Stomach (tissue), 9 donors: ENCODE results near the gene CKMT1A. TPM values are rescaled to one million over a fixed set of nuclear protein-coding genes. Genes with fewer than 3 reads are reported as not detected.
"Not testable (repeated sequence)": the region's sequence is repeated elsewhere in the genome, so short reads cannot be mapped to it uniquely, and the experiment has no call there.

Experiments used
- DNase-seq, 2 donors: peaks; one replicate each; pipeline versions ENCODE4 v3.0.0 to v3.0.0-alpha.2; 2013 to 2019
- H3K27ac ChIP-seq, 5 donors: fragments of 200-600 bp in 4 of 5; sonication (generic) in 4 of 5; one replicate each; pipeline ENCODE4 v1.5.1; 2013 to 2019; ENCODE audit warnings: mild to moderate bottlenecking in 1 of 5, moderate library complexity in 1 of 5
- H3K27me3 ChIP-seq, 3 donors: fragments of 200-600 bp; sonication (generic); one replicate each; pipeline ENCODE4 v1.5.1; 2017 to 2019; ENCODE audit warnings: mixed run types in 1 of 3
- H3K36me3 ChIP-seq, 4 donors: fragments of 200-600 bp; sonication (generic); 1 replicate in 3 of 4; 2 replicates in 1 of 4; pipeline ENCODE4 v1.5.1; 2016 to 2019
- H3K4me1 ChIP-seq, 4 donors: fragments of 200-600 bp; sonication (generic); one replicate each; pipeline ENCODE4 v1.5.1; 2016 to 2019
- H3K4me3 ChIP-seq, 4 donors: fragments of 200-600 bp; sonication (generic) in 3 of 4; one replicate each; pipeline ENCODE4 v1.5.1; 2016 to 2019; ENCODE audit warnings: mild to moderate bottlenecking in 1 of 4
- H3K9me3 ChIP-seq, 4 donors: fragments of 200-600 bp; sonication (generic); one replicate each; pipeline ENCODE4 v1.5.1; 2016 to 2019
- EP300 ChIP-seq: sonication (generic); formaldehyde crosslinking; IDR thresholded peaks from one replicate; pipeline ENCODE4 v1.6.1; 2017; ENCODE audit warnings: antibody characterized with exemption
- POLR2A ChIP-seq, 4 donors: fragments of 450-650 bp; IDR thresholded peaks; one replicate each; pipeline ENCODE4 v1.6.1; 2016; ENCODE audit warnings: antibody characterized with exemption in 4 of 4, control low read depth in 2 of 4, mild to moderate bottlenecking in 1 of 4, moderate library complexity in 1 of 4
- POLR2AphosphoS5 ChIP-seq, 3 donors: sonication (generic); formaldehyde crosslinking; IDR thresholded peaks; one replicate each; pipeline ENCODE4 v1.6.1; 2016; ENCODE audit warnings: antibody characterized with exemption in 3 of 3
- WGBS, 5 donors: extraction: QIAGEN DNeasy Blood & Tissue Kit in 3 of 5; methylation state at CpG; one replicate each; pipeline versions ENCODE4 v1.1.5 to v1.1.7; 2013 to 2018; 5-methylcytosine and 5-hydroxymethylcytosine counted together
- intact Hi-C: fragments of 100-400 bp; cut with DNase I; formaldehyde crosslinking; loops from one replicate; pipeline ENCODE4 v1.15.1; 2023; ENCODE audit warnings: low total_unique reads
- polyA plus RNA-seq, 3 donors: library from polyadenylated mRNA; stranded (reverse); fragments of 200-250 nt; gene quantifications; one replicate each; pipeline ENCODE4 v1.2.3, GENCODE V29; 2013
- small RNA-seq, 4 donors: library from RNA; depleted of rRNA; stranded (forward); fragments of <200 nt; gene quantifications; one replicate each; pipeline ENCODE3, GENCODE V24; 2016
- total RNA-seq, 5 donors: library from RNA; depleted of rRNA; stranded (reverse); fragments of >200 nt; gene quantifications; one replicate each; pipeline versions ENCODE4 v1.1.0 to v1.2.3, GENCODE V29; 2014 to 2016
- TF ChIP-seq, protein P1 (sequence below), 7 experiments: fragments of 450-650 bp in 4 of 7; fragments of 200-600 bp in 3 of 7; sonication (generic) in 3 of 7; IDR thresholded peaks; one replicate each; pipeline ENCODE4 v1.5.1; 2016 to 2019; ENCODE audit warnings: antibody characterized with exemption in 7 of 7, control low read depth in 2 of 7, mild to moderate bottlenecking in 1 of 7
- donor health status: healthy with polysubstance abuse.
- donor health status: Bipolar disorder and iron deficiency.
- donor health status: healthy.

Gene CKMT1A
- total and polyA plus RNA-seq, 8 donors = 0.89 to 142 (median 29.1) TPM

- H3K9me3 ChIP-seq = no peaks in the 10 kb centered on the region
- no peak overlapping the region for H3K27ac ChIP-seq
- H3K36me3 ChIP-seq = no peaks in the 10 kb centered on the region
- no peak for DNase-seq
- WGBS, 5 donors = 76 to 88% (median 83%) methylated on average over 6 of the region's 6 CpGs
- no peak for TF ChIP-seq POLR2AphosphoS5 (IDR thresholded peaks at IDR 0.05)
- no peak for TF ChIP-seq EP300
- TF ChIP-seq, protein P1, sequence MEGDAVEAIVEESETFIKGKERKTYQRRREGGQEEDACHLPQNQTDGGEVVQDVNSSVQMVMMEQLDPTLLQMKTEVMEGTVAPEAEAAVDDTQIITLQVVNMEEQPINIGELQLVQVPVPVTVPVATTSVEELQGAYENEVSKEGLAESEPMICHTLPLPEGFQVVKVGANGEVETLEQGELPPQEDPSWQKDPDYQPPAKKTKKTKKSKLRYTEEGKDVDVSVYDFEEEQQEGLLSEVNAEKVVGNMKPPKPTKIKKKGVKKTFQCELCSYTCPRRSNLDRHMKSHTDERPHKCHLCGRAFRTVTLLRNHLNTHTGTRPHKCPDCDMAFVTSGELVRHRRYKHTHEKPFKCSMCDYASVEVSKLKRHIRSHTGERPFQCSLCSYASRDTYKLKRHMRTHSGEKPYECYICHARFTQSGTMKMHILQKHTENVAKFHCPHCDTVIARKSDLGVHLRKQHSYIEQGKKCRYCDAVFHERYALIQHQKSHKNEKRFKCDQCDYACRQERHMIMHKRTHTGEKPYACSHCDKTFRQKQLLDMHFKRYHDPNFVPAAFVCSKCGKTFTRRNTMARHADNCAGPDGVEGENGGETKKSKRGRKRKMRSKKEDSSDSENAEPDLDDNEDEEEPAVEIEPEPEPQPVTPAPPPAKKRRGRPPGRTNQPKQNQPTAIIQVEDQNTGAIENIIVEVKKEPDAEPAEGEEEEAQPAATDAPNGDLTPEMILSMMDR (IDR thresholded peaks at IDR 0.05) = no peak
- TF ChIP-seq POLR2A (IDR thresholded peaks at IDR 0.05) = no peak
- no peaks in the 10 kb centered on the region for H3K27me3 ChIP-seq
- intact Hi-C loops = no loop called here
- no peak overlapping the region for H3K4me3 ChIP-seq
- H3K4me1 ChIP-seq = no peaks in the 10 kb centered on the region
These were observed 41.8 kb downstream of the CKMT1A start for GRCh38 chr15:43735416-43735815.

GRCh38 chr15:43746245-43746902 is 52.7 kb downstream of the CKMT1A start, which contains the start of gene PDIA3:
PDIA3 (plus strand) TSS chr15:43746438; CDS start chr15:43746540, 102 bp downstream.
- H3K27me3 ChIP-seq, H3K9me3 ChIP-seq, H3K36me3 ChIP-seq, intact Hi-C loops: not testable (repeated sequence)
- Histone ChIP-seq H3K27ac (peak within 1 kb of the TSS; percentile 93 to 98 (median 97)), H3K4me1 (peaks cover 31 to 46% (median 42%) of the 10 kb centered on the region in 4 donors), H3K4me3 (peak within 1 kb of the TSS; percentile 55 to 82 (median 74))
- TF ChIP-seq POLR2AphosphoS5 (IDR thresholded peaks at IDR 0.05) = peak; percentile 87 to 97 (median 97)
- peak in 1 of 4 donors; percentile 57 for TF ChIP-seq POLR2A (IDR thresholded peaks at IDR 0.05)
- 0 to 1% (median 0%) methylated on average over 21 to 84 of the region's 84 CpGs for WGBS, 5 donors
- peak; percentile 94 to 98 for DNase-seq

DNA sequence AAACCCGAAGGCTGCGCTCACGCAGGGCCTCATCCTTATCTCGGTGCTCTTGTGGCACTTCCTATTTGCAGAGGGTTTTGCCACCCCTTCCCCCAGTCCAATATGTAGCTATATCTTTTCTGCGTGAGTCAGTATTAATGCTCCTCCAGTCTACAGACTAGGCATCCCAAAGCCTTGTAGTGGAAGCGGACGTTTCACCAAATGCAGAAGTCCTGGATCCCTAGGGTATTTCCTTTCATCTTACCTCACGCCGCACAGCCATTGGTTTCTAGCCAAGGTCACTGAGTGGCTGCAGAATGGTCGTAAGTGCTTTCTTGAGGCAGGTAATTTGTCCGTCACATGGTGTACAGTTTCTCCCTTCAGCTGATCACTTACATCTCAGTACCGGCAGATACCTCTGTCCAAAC is 53.2 kb downstream of the CKMT1A start:
- peak overlapping the region; percentile 93 to 98 (median 97) for H3K27ac ChIP-seq
- 0% methylated on average over 9 to 12 of the region's 12 CpGs for WGBS, 5 donors
- peak in 1 of 3 donors; percentile 8 for TF ChIP-seq POLR2AphosphoS5 (IDR thresholded peaks at IDR 0.05)
- intact Hi-C loops, H3K27me3 ChIP-seq, H3K36me3 ChIP-seq, H3K9me3 ChIP-seq: not testable (repeated sequence)
- peak overlapping the region; percentile 55 to 82 (median 74) for H3K4me3 ChIP-seq
- H3K4me1 ChIP-seq = peaks cover 31 to 52% (median 48%) of the 10 kb centered on the region in 4 donors
- DNase-seq = peak; percentile 26 to 61

GRCh38 chr15:43748376-43748775 is 54.7 kb downstream of the CKMT1A start:
- Histone ChIP-seq H3K4me1 (peaks cover 31 to 66% (median 55%) of the 10 kb centered on the region in 4 donors), H3K27ac (peak overlapping the region in 2 of 5 donors; percentile 10 to 98)

More at GRCh38 chr15:43748376-43748775, 54.7 kb downstream of the CKMT1A start:
- Histone ChIP-seq H3K27me3 (no peaks in the 10 kb centered on the region), H3K9me3 (no peaks in the 10 kb centered on the region), H3K36me3 (peaks cover 0 to 21% (median 15%) of the 10 kb centered on the region in 4 donors), H3K4me3 (peak overlapping the region; percentile 55 to 82 (median 74))
- TF ChIP-seq, protein P1 (IDR thresholded peaks at IDR 0.05) = no peak
- TF ChIP-seq EP300 = no peak
- TF ChIP-seq POLR2AphosphoS5 (IDR thresholded peaks at IDR 0.05) = no peak
- TF ChIP-seq POLR2A (IDR thresholded peaks at IDR 0.05) = no peak
- peak in 1 of 2 donors; percentile 19 for DNase-seq
- WGBS, 5 donors = 22 to 45% (median 42%) methylated on average over 3 of the region's 3 CpGs
- intact Hi-C loops = no loop called here

Small RNA genes lying within 50 kb of the gene (small RNA-seq; reads per million reads assigned to genes)
- gene PDIA3P2 = 0 reads per million in 4 donors
- gene RNU6-353P = 0 reads per million in 4 donors
- 0 reads per million in 4 donors for gene RNU6-354P

Other genes starting within 250 kb of the CKMT1A start
- 10 to 100 TPM; 11.1 to 85.7 (median 26.7) TPM for gene TP53BP1, start 200.7 kb upstream of the CKMT1A start, total RNA-seq
- gene TP53BP1, start 200.7 kb upstream of the CKMT1A start, polyA plus RNA-seq = 1 to 10 TPM; 3.3 to 9.0 (median 3.8) TPM
- 10 to 100 TPM in 1 of 5 donors, 1 to 10 TPM in 4; 4.8 to 10.1 (median 5.9) TPM for gene MAP1A, start 176.3 kb upstream of the CKMT1A start, total RNA-seq
- gene MAP1A, start 176.3 kb upstream of the CKMT1A start, polyA plus RNA-seq = 1 to 10 TPM in 2 of 3 donors, under 1 TPM in 1; 0.61 to 2.2 (median 1.4) TPM
- 100 to 1,000 TPM in 1 of 5 donors, 10 to 100 TPM in 4; 34.1 to 160 (median 69.2) TPM for gene PPIP5K1, start 103.7 kb upstream of the CKMT1A start, total RNA-seq
- 1 to 10 TPM; 4.0 to 8.4 (median 5.0) TPM for gene PPIP5K1, start 103.7 kb upstream of the CKMT1A start, polyA plus RNA-seq
- gene CKMT1B, start 99.8 kb upstream of the CKMT1A start, total RNA-seq = 100 to 1,000 TPM in 1 of 5 donors, 10 to 100 TPM in 4; 14.0 to 118 (median 54.8) TPM
- 10 to 100 TPM; 17.2 to 41.1 (median 27.2) TPM for gene CKMT1B, start 99.8 kb upstream of the CKMT1A start, polyA plus RNA-seq
- gene STRC, start 75.1 kb upstream of the CKMT1A start, total RNA-seq = 1 to 10 TPM in 3 of 5 donors, under 1 TPM in 1, not detected in 1; 0.58 to 5.8 (median 3.1) TPM
- gene STRC, start 75.1 kb upstream of the CKMT1A start, polyA plus RNA-seq = under 1 TPM; 0.25 to 0.78 (median 0.31) TPM
- gene CATSPER2, start 45.0 kb upstream of the CKMT1A start, total RNA-seq = 1 to 10 TPM in 4 of 5 donors, under 1 TPM in 1; 0.45 to 7.8 (median 3.5) TPM
- 1 to 10 TPM; 1.1 to 4.5 (median 2.5) TPM for gene CATSPER2, start 45.0 kb upstream of the CKMT1A start, polyA plus RNA-seq
- 100 to 1,000 TPM in 2 of 5 donors, 10 to 100 TPM in 3; 16.3 to 227 (median 66.6) TPM for gene PDIA3, start 52.6 kb downstream of the CKMT1A start, total RNA-seq
- 100 to 1,000 TPM in 2 of 3 donors, 10 to 100 TPM in 1; 34.7 to 168 (median 112) TPM for gene PDIA3, start 52.6 kb downstream of the CKMT1A start, polyA plus RNA-seq
- 100 to 1,000 TPM in 1 of 5 donors, 10 to 100 TPM in 3, 1 to 10 TPM in 1; 8.1 to 131 (median 45.4) TPM for gene ELL3, start 83.1 kb downstream of the CKMT1A start, total RNA-seq
- 10 to 100 TPM in 1 of 3 donors, 1 to 10 TPM in 2; 4.0 to 14.2 (median 5.6) TPM for gene ELL3, start 83.1 kb downstream of the CKMT1A start, polyA plus RNA-seq
- 1,000 to 10,000 TPM in 1 of 5 donors, 100 to 1,000 TPM in 4; 276 to 1,195 (median 526) TPM for gene SERF2, start 98.5 kb downstream of the CKMT1A start, total RNA-seq
- 1,000 to 10,000 TPM; 2,001 to 3,403 (median 2,340) TPM for gene SERF2, start 98.5 kb downstream of the CKMT1A start, polyA plus RNA-seq
- not detected for gene SERINC4, start 106.4 kb downstream of the CKMT1A start, total RNA-seq
- gene SERINC4, start 106.4 kb downstream of the CKMT1A start, polyA plus RNA-seq = under 1 TPM in 2 of 3 donors, not detected in 1; 0.37 to 0.55 TPM
- gene HYPK, start 106.7 kb downstream of the CKMT1A start, total RNA-seq = 10 to 100 TPM in 4 of 5 donors, 1 to 10 TPM in 1; 1.8 to 61.6 (median 24.1) TPM
- 10 to 100 TPM in 2 of 3 donors, 1 to 10 TPM in 1; 5.3 to 56.4 (median 12.9) TPM for gene HYPK, start 106.7 kb downstream of the CKMT1A start, polyA plus RNA-seq
- gene MFAP1, start 130.8 kb downstream of the CKMT1A start, total RNA-seq = 10 to 100 TPM in 2 of 5 donors, 1 to 10 TPM in 3; 1.2 to 20.3 (median 4.6) TPM
- gene MFAP1, start 130.8 kb downstream of the CKMT1A start, polyA plus RNA-seq = 10 to 100 TPM in 2 of 3 donors, 1 to 10 TPM in 1; 9.7 to 17.7 (median 16.6) TPM
- gene WDR76, start 133.1 kb downstream of the CKMT1A start, total RNA-seq = 10 to 100 TPM in 1 of 5 donors, 1 to 10 TPM in 4; 1.2 to 14.5 (median 4.0) TPM
- 1 to 10 TPM; 3.2 to 4.0 (median 3.6) TPM for gene WDR76, start 133.1 kb downstream of the CKMT1A start, polyA plus RNA-seq